ENCODE measurements around the gene ZC3H12D.
"Not testable (repeated sequence)": the region's sequence is repeated elsewhere in the genome, so short reads cannot be mapped to it uniquely, and the experiment has no call there.

Gene ZC3H12D

GRCh38 chr6:149459761-149460160 lies 25.1 kb downstream of the ZC3H12D start:
- DNase-seq (ENCODE audit: low read depth in 2 of 2) = no peak

- no peak for DNase-seq (ENCODE audit: low read depth in 2 of 2)
Observed at GRCh38 chr6:149458806-149459205, 26.0 kb downstream of the ZC3H12D start.

- DNase-seq (ENCODE audit: low read depth in 2 of 2) = no peak
Observed at GRCh38 chr6:149458196-149458595, 26.6 kb downstream of the ZC3H12D start.

- no peak for DNase-seq (ENCODE audit: low read depth in 2 of 2)
Observed at GRCh38 chr6:149457316-149457884, 27.4 kb downstream of the ZC3H12D start.

- DNase-seq (ENCODE audit: low read depth in 2 of 2) = no peak
Observed at GRCh38 chr6:149456311-149457021, 28.3 kb downstream of the ZC3H12D start.

- DNase-seq (ENCODE audit: low read depth in 2 of 2) = no peak
Observed at GRCh38 chr6:149455031-149455732, 29.6 kb downstream of the ZC3H12D start.

GRCh38 chr6:149454346-149454848 lies 30.4 kb downstream of the ZC3H12D start:
- DNase-seq (ENCODE audit: low read depth in 2 of 2) = no peak

GRCh38 chr6:149453597-149454345 lies 31.0 kb downstream of the ZC3H12D start:
- DNase-seq (ENCODE audit: low read depth in 2 of 2) = no peak

- DNase-seq (ENCODE audit: low read depth in 2 of 2) = no peak
Observed at GRCh38 chr6:149452037-149452939, 32.5 kb downstream of the ZC3H12D start.

GRCh38 chr6:149451376-149452036 lies 33.3 kb downstream of the ZC3H12D start:
- no peak for DNase-seq (ENCODE audit: low read depth in 2 of 2)

- no peak for DNase-seq (ENCODE audit: low read depth in 2 of 2)
Observed at GRCh38 chr6:149450679-149451375, 34.0 kb downstream of the ZC3H12D start.

GRCh38 chr6:149449831-149450678 lies 34.8 kb downstream of the ZC3H12D start:
- DNase-seq (ENCODE audit: low read depth in 2 of 2) = no peak

GRCh38 chr6:149448821-149449453 lies 35.9 kb downstream of the ZC3H12D start:
- DNase-seq (ENCODE audit: low read depth in 2 of 2) = no peak

- no peak for DNase-seq (ENCODE audit: low read depth in 2 of 2)
Observed at GRCh38 chr6:149446791-149447376, 37.9 kb downstream of the ZC3H12D start.

- DNase-seq (ENCODE audit: low read depth in 2 of 2) = no peak
Observed at GRCh38 chr6:149445573-149445972, 39.2 kb downstream of the ZC3H12D start.

GRCh38 chr6:149445095-149445466 lies 39.7 kb downstream of the ZC3H12D start:
- DNase-seq (ENCODE audit: low read depth in 2 of 2) = no peak

- DNase-seq (ENCODE audit: low read depth in 2 of 2) = not testable (repeated sequence)
Observed at GRCh38 chr6:149444360-149445094, 40.3 kb downstream of the ZC3H12D start.
